Kidney (tissue), 14 donors: ENCODE measurements around the gene MSRB3. TPM values are rescaled to one million over a fixed set of nuclear protein-coding genes. Genes with fewer than 3 reads are reported as not detected.
"Not testable (repeated sequence)": the region's sequence is repeated elsewhere in the genome, so short reads cannot be mapped to it uniquely, and the experiment has no call there.

Experiments
- DNase-seq, 5 donors: peaks; one replicate each; pipeline ENCODE4 v3.0.0-alpha.2; 2013 to 2020
- FAIRE-seq: peaks from 2 replicates; lab custom pipeline; 2012; peaks lifted over from hg19 to GRCh38; lab: Jason Lieb, UNC
- H3K27ac ChIP-seq, 2 donors: one replicate each; pipeline ENCODE4 v1.7.0; 2013; ENCODE audit warnings: low read depth in 2 of 2, low read length in 2 of 2, inconsistent platforms in 1 of 2
- H3K27me3 ChIP-seq: one replicate; pipeline ENCODE4 v1.7.1; 2013; ENCODE audit warnings: low read length, inconsistent platforms; ENCODE audit not compliant: control insufficient read depth, insufficient read depth
- H3K36me3 ChIP-seq, 3 donors: one replicate each; pipeline versions ENCODE4 v1.7.0 to v1.7.1; 2013; ENCODE audit warnings: low read length in 3 of 3, control low read depth in 1 of 3, inconsistent platforms in 1 of 3; ENCODE audit not compliant: insufficient read depth in 3 of 3, control insufficient read depth in 2 of 3
- H3K4me1 ChIP-seq, 3 donors: one replicate each; pipeline versions ENCODE4 v1.7.0 to v1.7.1; 2013; ENCODE audit warnings: low read length in 3 of 3, inconsistent platforms in 1 of 3, low read depth in 1 of 3; ENCODE audit not compliant: control insufficient read depth in 2 of 3, insufficient read depth in 2 of 3
- H3K4me3 ChIP-seq, 3 donors: one replicate each; pipeline versions ENCODE4 v1.7.0 to v1.8.1; 2013; ENCODE audit warnings: low read length in 3 of 3, control low read depth in 1 of 3, inconsistent platforms in 1 of 3
- H3K9ac ChIP-seq, 3 donors: one replicate each; pipeline versions ENCODE4 v1.7.0 to v1.7.1; 2013; ENCODE audit warnings: low read length in 3 of 3, control low read depth in 1 of 3, inconsistent platforms in 1 of 3
- H3K9me3 ChIP-seq, 3 donors: one replicate each; pipeline versions ENCODE4 v1.7.0 to v1.7.1; 2013; ENCODE audit warnings: low read length in 3 of 3, control low read depth in 1 of 3, inconsistent platforms in 1 of 3; ENCODE audit not compliant: control insufficient read depth in 2 of 3, insufficient read depth in 1 of 3
- CTCF ChIP-seq: IDR thresholded peaks from 3 replicates; pipeline ENCODE4 v1.5.1; 2012; ENCODE audit warnings: mild to moderate bottlenecking, moderate library complexity, borderline replicate concordance; ENCODE audit not compliant: insufficient read depth; ENCODE audit errors: extremely low read depth
- intact Hi-C: fragments of 100-400 bp; cut with DNase I; formaldehyde crosslinking; loops from one replicate; pipeline ENCODE4 v1.11.1; 2022
- polyA plus RNA-seq: library from polyadenylated mRNA; stranded (reverse); fragments of 350-450 nt; fragmentation: Illumina TruSeq; extraction: RNeasy Lipid Tissue Mini Kit (QIAGEN cat#74804); gene quantifications from one replicate; pipeline ENCODE4 v1.2.3, GENCODE V29; 2014; ENCODE audit warnings: low read depth, low replicate concordance; ENCODE audit not compliant: insufficient read depth
- total RNA-seq: library from RNA; stranded (reverse); fragmentation: NEBNext Ultra II Directional; extraction: Animal tissue kit (Norgen Biotek cat#: 25700); gene quantifications from one replicate; pipeline ENCODE4 v1.2.1, GENCODE V29; 2021
- donor health status: control.
- donor health status: control.
- donor health status: control.
- donor health status: control.
- donor health status: control.
- donor health status: DM: yes; HTN: yes; CAD: no.
- donor health status: Normal renal cell carcinoma (clear cell type).

The MSRB3 gene
- total and polyA plus RNA-seq, 2 donors from 2014 or later = 10.3 to 35.9 TPM

GRCh38 chr12:65311260-65311659, 32.8 kb downstream of the MSRB3 start:
- no peaks in the 10 kb centered on the region for H3K27me3 ChIP-seq
- intact Hi-C loops = no loop called here
- no peak overlapping the region for H3K4me3 ChIP-seq
- peaks cover 4 to 5% (median 4%) of the 10 kb centered on the region in 3 donors for H3K4me1 ChIP-seq
- no peak for DNase-seq
- no peak overlapping the region for H3K9ac ChIP-seq
- no peak for TF ChIP-seq CTCF
- no peaks in the 10 kb centered on the region for H3K36me3 ChIP-seq
- H3K9me3 ChIP-seq = no peaks in the 10 kb centered on the region
- no peak for FAIRE-seq
- H3K27ac ChIP-seq = no peak overlapping the region

DNA sequence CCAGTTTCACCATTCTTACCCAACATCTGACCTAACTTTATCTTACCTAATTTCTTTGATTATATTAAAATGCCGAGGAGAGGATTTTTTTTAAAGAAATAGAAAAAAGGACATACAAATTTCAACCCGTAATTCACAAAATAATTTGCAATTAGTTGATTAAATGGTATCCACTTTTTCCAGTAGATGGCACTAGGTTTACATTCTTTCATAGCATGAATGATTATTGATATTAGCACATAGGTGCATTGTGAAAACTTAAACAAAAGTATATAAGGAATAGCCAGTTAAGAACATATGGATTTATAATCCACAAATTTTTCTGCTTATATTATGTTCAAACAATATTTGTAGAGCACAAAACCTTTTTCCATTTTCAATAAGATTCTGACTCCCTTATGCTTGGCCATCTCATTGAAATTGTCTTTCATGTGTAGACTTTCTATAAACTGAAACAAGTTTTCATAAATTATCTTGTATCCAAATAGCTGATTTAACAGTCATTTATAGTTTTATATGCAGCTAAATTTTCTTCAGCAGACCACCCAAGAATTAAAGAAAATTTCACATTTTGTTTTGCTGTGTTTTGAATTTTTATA, 35.3 kb downstream of the MSRB3 start:
- no peaks in the 10 kb centered on the region for H3K9me3 ChIP-seq
- H3K36me3 ChIP-seq = no peaks in the 10 kb centered on the region
- H3K27ac ChIP-seq = no peak overlapping the region
- FAIRE-seq (peak; percentile 93), DNase-seq (peak in 1 of 5 donors; percentile 57)
- intact Hi-C loops = no loop called here
- peaks cover 0 to 2% (median 0%) of the 10 kb centered on the region in 3 donors for H3K4me1 ChIP-seq
- H3K4me3 ChIP-seq = no peak overlapping the region
- peak; percentile 9 for TF ChIP-seq CTCF
- no peak overlapping the region for H3K9ac ChIP-seq
- no peaks in the 10 kb centered on the region for H3K27me3 ChIP-seq

DNA sequence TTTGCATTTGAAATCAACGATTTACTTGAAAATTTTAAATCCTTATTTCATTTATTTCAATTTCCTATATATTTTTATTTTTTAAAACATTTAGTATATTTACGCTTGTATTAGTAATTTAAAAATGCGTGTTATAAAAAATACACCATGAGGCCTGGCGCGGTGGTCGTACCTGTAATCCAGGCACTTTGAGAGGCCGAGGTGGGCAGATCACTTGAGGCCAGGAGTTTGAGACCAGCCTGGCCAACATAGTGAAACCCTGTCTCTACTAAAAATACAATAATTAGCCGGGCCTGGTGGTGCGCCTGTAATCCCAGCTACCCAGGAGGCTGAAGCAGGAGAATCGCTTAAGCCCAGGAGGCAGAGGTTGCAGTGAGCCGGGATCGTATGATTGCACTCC, 36.8 kb downstream of the MSRB3 start:
- H3K9ac ChIP-seq, H3K4me3 ChIP-seq, H3K36me3 ChIP-seq, H3K4me1 ChIP-seq, H3K27ac ChIP-seq, FAIRE-seq, H3K27me3 ChIP-seq, H3K9me3 ChIP-seq, intact Hi-C loops, DNase-seq: not testable (repeated sequence)

DNA sequence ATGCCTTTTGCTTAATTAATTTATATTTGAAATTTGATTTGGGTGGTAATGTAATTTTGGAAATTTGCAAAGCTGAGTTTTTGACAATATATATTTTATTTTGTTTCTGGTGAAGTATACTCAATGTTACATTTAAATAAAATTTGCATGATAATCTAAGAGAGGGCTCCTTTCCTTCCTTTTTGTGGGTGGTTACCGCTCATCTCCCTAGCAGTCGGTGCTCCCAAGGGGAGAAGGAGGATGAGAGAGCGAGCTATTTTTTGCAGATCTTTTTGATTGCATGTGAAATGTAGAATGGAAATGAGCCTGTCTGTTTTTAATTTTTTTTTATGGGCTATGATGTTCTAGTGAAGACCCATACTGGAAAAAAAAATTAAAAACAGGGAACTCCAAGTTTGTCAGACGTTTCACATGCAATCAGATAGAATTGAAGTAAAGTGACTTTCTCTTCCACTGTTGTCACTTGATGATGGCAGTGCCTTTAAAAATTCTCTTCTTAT, 39.8 kb downstream of the MSRB3 start:
- no peaks in the 10 kb centered on the region for H3K27me3 ChIP-seq
- H3K4me3 ChIP-seq = no peak overlapping the region
- H3K27ac ChIP-seq = no peak overlapping the region
- no peaks in the 10 kb centered on the region for H3K4me1 ChIP-seq
- intact Hi-C loops = no loop called here
- no peak for TF ChIP-seq CTCF
- DNase-seq (no peak), FAIRE-seq (no peak)
- no peak overlapping the region for H3K9ac ChIP-seq
- H3K36me3 ChIP-seq = no peaks in the 10 kb centered on the region
- H3K9me3 ChIP-seq = no peaks in the 10 kb centered on the region
